HG03045 (cell line): ENCODE measurements around the gene POU2F1.
"Not testable (repeated sequence)": the region's sequence is repeated elsewhere in the genome, so short reads cannot be mapped to it uniquely, and the experiment has no call there.

Experiments used
- ATAC-seq: cut with Tn5 transposase; IDR thresholded peaks from one replicate; pipeline ENCODE4 v1.9.1; 2021; ENCODE audit warnings: mild to moderate bottlenecking, moderate library complexity; ENCODE audit not compliant: unreplicated experiment

Gene POU2F1

DNA sequence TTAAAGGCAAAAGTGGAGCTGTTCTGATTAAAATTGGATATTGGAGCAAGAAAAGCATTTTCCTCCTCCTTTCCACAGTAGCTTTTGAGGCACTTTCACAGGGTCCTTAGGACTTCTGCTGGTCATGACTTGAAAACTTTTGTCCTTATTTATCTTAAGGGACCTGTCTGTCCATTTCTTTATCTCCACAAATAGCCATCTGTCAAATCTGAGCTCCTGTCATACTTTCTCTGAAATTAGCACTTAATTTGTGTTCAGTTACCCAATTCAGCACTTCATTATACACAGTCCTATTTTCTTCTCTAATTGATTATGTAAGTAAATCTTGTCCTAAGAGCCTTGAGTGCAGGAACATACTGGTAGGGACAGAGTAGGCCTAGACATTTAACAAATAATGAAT, 9.8 kb downstream of the POU2F1 start:
- ATAC-seq, result no peak

DNA sequence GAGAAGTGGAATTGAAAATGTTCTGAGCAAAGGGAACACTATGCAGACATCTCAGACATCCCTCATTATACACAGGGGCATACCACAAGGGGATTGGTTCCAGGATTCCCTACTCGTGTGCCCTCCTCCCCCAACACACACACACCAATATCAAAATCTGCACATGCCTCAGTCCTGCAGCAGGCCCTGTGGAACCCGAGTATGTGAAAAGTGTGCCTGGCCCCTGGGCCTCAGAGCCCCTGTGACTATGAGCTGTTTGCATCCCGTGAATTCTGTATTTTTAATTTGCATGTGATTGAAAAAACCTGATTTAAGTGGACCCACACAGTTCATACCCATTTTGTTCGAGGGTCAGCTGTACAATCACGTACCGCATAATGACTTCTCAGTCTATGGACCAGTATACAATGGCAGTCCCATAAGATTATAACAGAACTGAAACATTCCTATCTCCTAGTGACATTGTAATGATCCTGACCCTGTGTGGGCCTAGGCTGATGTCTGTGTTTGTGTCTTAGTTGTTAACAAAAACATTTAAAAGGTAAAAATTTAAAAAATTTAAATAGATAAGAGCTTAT, 11.3 kb downstream of the POU2F1 start:
- no peak for ATAC-seq

DNA sequence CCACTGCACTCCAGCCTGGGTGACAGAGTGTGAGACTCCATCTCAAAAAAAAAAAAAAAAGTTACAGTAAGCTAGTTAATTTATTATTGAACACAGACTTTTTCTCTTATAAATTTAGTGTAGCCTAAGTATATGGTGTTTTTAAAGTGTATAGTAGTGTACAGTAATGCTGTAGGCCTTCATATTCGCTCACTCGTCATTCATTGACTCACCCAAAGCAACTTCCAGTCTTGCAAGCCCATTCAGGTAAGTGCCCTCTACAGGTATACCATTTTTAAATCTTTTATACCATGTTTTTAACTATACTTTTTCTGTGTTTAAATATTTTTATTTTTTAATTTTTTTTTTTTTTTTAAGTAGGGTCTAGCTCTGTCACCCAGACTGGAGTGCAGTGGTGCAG, 12.1 kb downstream of the POU2F1 start:
- no peak for ATAC-seq

- ATAC-seq, result no peak
These were observed 12.7 kb downstream of the POU2F1 start for GRCh38 chr1:167233373-167233772.

- ATAC-seq, result no peak
These were observed 16.3 kb downstream of the POU2F1 start for GRCh38 chr1:167237000-167237399.

GRCh38 chr1:167238713-167239112, 18.0 kb downstream of the POU2F1 start:
- no peak for ATAC-seq

DNA sequence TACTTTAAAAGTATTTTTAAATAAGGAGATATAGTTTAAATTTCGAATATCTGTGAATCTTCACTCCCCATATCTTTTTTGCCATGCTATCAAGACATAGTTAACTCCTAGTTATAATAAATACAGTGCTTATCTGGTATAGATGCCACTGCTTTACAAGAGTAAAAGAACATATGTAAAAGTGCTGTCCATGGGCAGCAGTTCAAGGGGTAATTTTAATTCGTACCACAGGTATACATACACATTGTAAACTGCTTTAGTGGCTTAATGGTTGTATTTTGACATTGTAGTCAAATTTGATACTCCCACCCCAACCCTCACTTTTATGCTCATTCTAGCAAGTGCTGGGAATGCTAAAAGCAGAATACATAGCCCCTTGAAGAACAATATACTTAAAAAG, 18.6 kb downstream of the POU2F1 start:
- no peak for ATAC-seq

GRCh38 chr1:167244244-167244643, 23.6 kb downstream of the POU2F1 start:
- no peak for ATAC-seq

- ATAC-seq, result not testable (repeated sequence)
These were observed 24.5 kb downstream of the POU2F1 start for GRCh38 chr1:167245168-167245567.

DNA sequence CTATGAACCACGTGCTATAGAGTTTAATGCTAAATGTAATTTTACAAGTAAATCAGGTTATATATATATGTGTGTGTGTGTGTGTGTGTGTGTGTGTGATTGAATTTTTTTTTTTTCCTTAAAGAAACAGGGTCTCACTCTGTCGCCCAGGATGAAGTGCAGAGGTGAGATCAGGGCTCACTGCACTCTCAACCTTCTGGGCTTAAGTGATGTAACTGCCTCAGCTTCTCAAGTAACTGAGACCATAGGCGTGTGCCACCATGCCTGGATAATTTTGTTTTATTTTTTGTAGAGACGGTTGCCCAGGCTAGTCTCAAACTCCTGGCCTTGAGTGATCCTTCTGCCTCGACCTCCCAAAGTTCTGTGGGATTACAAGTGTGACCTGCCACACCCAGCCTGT, 26.3 kb downstream of the POU2F1 start:
- no peak for ATAC-seq

- no peak for ATAC-seq
These were observed 27.1 kb downstream of the POU2F1 start for GRCh38 chr1:167247754-167248153.

DNA sequence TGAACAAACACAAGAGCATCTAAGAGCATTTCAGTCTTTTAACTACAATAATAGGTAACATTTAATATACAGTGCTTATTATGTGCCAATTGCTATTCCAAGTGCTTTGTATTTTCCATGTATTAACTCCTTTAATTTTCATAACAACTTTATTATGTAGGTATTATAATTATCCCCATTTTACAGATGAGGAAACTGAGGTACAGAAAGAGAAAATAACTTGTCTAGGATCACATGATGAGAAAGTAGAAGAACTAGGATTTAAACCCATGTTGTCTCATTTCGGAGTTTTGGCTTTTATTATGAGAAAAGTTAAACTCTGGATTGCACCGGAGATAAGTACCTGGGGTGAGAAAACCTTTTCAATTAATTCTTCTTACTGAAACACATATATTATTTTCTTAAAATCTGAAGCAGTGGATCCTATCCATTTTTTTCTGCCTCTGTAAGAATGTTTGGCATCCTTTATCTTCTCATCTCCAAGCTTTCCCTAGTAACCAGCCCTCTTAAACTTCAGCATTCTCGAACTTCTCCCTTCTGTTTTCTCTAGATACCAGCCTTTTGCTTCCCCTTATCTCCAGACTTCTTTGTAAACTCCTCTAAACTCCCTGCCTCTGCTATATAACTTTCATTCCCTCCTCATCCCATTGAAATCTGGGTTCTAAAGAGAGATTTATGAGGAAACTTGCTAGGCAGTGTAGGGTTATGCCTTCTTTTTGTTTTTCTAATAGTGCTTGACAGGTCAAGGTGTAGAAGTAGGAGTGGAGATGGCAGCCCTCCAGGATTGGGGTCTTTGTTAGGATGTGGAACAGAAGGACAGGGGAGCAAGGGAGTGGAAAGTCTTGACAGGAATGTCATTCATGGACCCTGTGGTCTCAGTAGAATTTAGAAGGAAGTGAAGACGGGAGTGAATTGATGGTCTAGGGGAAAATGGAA, 28.3 kb downstream of the POU2F1 start:
- no peak for ATAC-seq

GRCh38 chr1:167249702-167250101, 29.0 kb downstream of the POU2F1 start:
- no peak for ATAC-seq

GRCh38 chr1:167250482-167250881, 29.8 kb downstream of the POU2F1 start:
- ATAC-seq, result no peak

GRCh38 chr1:167251472-167251871, 30.8 kb downstream of the POU2F1 start:
- ATAC-seq, result no peak

GRCh38 chr1:167252986-167253385, 32.3 kb downstream of the POU2F1 start:
- no peak for ATAC-seq

- ATAC-seq, result no peak
These were observed 38.2 kb downstream of the POU2F1 start for GRCh38 chr1:167258858-167259257.

- no peak for ATAC-seq
These were observed 42.1 kb downstream of the POU2F1 start for GRCh38 chr1:167262836-167263235.

- no peak for ATAC-seq
These were observed 42.7 kb downstream of the POU2F1 start for GRCh38 chr1:167263344-167263743.

- no peak for ATAC-seq
These were observed 43.3 kb downstream of the POU2F1 start for GRCh38 chr1:167263819-167264464.

DNA sequence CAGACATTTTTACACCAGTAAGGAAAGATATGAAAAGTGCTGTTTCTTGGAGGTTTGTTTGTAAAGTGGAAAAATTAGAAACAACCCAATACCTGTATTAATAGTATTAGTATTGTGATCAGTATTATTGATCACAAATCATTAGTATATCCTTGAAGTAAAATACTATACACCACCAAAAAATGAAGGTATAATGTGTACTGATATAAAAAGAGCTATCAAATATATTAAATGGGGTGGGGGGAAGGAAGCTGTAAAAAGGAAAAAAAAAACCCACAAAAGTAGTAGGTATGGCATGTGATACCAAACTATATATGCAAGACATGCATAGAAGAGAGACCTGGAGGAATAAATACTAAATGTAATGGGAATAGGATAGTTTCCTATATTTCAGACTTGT, 46.3 kb downstream of the POU2F1 start:
- no peak for ATAC-seq

- no peak for ATAC-seq
These were observed 47.7 kb downstream of the POU2F1 start for GRCh38 chr1:167268347-167268787.
